DMS 273 treated with DMSO at 0.1 percent for 48 hours (cell line): ENCODE data around the gene SRC.
A peak's percentile ranks its signal among the peaks of the same experiment; 100 is the strongest.

ENCODE experiments used
- DNase-seq: peaks from one replicate; lab custom pipeline; 2025; lab: John Stamatoyannopoulos, UW

Gene SRC

DNA sequence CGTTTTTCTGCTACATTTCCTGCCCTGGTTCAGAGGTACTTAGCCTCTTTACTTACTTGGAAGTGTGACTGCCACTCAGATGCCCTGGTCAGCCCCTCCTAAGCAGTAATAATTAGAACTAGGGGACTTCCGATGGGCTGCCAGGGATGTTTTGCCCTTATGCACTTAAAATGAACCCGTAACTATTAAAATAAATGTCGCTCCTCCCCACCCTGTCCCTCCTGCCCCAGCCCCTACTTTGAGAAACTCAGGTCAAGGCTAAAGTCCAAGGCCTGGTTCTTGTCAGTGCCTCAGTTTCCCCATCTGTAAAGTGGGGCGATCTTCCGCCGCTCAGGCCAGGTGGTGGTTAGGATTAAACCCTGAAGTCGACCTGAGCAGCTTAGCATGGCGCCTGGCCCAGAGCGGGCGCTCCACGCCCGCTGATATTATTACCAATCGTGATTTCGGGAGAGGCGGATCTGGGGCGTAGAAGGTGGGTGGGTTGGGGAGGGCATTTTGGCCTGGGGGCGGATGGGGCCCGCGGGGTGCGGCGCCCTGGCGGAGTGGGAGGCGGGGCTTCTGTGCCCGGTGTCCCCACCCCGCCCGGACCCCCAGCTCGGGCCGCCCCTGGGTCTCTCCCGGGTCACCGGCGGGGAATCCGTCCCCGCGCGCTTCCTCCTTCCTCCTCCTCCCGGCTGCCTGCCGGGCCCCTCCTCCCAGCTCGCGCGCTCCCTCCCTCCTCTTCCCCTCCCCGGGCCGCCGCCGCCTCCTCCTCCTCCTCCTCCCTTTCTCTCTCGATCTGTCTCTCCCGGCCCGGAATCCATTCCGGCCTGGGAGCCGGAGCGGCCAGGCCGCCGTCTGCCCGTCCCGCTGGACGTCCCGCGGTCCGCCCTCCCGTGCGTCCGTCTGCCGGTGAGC, at the start of gene SRC:
SRC (plus strand) TSS at position 802 of the 897 bp plus-strand sequence. CDS start 38,014 bp downstream, outside the sequence.
- peak; percentile 15 for DNase-seq

DNA sequence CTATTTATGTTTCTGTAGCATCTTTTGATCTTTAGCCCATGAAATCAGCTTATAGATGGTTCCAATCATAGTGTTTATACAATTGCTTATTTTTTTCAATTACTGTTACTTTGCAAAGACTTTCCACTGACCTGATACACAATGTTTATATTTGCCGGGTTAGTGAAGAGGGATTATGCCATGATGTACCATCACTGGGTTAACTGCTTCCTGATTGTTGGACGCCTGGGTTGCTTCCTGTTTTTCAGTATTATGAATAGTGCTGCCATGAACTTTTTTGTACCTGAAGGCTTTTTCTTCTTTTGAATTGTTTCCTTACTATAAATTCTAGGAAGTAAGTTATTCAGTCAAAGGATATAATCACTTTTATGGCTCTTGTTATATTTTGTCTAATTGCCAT, 49.6 kb upstream of the SRC start:
- DNase-seq = no peak

DNA sequence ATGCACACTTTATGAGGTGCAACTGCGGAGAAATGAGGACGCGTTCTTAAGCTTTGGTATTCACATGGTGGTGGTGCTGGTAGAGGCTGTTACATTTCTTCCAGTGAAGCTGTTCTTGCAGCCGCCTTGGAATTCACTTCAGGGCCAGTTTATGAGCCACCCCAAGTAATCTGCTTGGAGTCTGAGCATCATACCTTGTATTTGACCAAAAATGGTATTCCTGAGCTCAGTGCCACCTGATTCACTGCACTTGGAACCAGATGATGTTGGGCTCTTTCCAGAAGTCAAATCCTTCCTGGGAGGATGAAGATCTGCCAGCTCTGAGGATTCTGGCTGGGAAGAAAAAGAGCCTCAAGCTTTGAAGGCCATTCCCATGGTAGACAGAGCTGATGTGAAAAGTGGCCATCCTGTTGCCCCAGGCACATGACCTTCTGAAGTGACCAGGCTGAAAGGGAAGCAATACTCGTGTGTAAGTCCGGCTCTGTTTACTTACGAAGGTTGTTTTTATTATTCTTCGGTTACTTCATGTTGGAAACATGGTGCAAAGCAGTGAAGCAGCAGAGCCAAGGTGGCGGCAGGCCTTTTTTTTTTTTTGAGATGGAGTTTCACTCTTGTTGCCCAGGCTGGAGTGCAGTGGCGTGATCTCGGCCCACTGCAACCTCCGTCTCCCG, 48.7 kb upstream of the SRC start:
- DNase-seq = no peak

- no peak for DNase-seq
These were observed 47.6 kb upstream of the SRC start for GRCh38 chr20:37298190-37298939.

GRCh38 chr20:37299718-37300528, 46.0 kb upstream of the SRC start:
- DNase-seq = no peak

DNA sequence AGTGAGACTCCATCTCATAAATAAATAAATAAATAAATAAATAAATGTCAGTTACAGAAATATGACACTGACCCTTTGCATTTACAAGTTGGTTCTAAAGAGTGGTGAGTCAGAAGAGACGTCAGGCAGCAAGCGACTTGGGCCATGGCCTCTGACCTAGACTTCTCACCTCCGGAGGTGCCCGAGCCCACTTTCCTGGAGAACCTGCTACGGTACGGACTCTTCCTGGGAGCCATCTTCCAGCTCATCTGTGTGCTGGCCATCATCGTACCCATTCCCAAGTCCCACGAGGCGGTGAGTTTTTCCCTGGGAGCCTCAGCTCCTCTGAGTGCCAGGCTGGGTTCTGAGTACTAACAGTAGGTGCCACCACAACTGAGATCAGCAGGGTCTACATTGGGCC, 44.8 kb upstream of the SRC start:
- DNase-seq = no peak

- no peak for DNase-seq
These were observed 44.4 kb upstream of the SRC start for GRCh38 chr20:37301558-37301957.

- no peak for DNase-seq
These were observed 43.0 kb upstream of the SRC start for GRCh38 chr20:37302981-37303380.

DNA sequence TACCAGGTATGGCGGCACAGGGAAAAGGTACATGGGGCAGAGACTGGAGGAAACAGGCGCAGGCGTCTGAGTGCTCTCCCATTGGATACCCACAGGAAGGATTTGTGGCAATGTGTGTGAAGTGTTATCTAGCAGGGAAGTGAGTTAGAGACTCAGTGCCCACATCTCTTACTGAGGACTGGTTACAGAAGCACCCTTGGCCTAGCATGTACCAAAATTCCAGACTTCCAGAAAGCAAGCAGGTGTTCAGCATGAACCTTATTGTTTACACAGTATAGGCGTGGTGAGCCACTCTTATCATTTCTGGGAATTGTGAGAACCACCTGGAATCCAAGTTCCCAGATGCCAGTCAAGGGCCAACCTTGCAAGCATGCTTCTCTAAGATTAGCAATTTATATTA, 42.3 kb upstream of the SRC start:
- no peak for DNase-seq

- DNase-seq = no peak
These were observed 40.9 kb upstream of the SRC start for GRCh38 chr20:37305079-37305478.

- no peak for DNase-seq
These were observed 40.1 kb upstream of the SRC start for GRCh38 chr20:37305839-37306238.

- no peak for DNase-seq
These were observed 37.6 kb upstream of the SRC start for GRCh38 chr20:37308086-37309050.

DNA sequence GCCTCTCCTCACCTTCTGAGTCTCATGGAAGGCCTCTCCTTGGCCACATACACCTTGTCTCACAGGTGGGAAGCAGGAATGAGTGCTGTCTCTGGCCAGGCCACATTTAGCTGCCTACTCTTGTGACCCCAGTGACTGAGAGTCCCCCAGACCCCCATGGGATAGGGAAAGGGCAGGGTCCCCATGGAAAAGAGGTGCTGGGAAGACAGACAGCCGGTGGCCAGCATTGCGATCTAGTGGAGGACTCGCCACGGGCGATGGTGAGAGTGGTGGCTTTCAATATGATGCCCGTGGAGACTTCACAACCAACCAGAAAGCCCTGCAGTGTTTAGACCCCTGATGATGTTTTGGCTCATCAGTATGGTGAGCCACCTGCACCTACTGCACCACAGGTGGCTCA, 36.6 kb upstream of the SRC start:
- DNase-seq = no peak

- DNase-seq = no peak
These were observed 35.9 kb upstream of the SRC start for GRCh38 chr20:37309936-37310590.

DNA sequence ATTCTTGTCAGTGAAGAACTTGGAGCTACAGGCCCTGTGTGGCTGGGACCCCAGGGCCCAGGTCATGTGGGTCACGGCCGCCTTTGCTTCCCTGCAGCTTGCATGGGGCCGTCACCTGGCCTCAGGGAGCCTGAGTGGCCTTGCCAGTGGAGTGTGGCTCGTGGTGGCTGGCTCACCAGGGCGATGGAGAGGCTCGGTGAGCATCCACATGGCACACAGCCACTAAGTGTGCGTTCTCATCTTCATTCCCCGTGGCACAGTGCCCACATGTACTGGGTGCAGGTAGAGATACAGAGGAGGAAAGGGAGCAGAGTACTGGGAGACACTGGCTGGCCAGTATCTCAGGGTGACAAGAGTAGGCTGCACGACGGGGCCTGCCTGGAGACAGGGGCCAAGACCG, 35.0 kb upstream of the SRC start:
- DNase-seq = no peak

DNA sequence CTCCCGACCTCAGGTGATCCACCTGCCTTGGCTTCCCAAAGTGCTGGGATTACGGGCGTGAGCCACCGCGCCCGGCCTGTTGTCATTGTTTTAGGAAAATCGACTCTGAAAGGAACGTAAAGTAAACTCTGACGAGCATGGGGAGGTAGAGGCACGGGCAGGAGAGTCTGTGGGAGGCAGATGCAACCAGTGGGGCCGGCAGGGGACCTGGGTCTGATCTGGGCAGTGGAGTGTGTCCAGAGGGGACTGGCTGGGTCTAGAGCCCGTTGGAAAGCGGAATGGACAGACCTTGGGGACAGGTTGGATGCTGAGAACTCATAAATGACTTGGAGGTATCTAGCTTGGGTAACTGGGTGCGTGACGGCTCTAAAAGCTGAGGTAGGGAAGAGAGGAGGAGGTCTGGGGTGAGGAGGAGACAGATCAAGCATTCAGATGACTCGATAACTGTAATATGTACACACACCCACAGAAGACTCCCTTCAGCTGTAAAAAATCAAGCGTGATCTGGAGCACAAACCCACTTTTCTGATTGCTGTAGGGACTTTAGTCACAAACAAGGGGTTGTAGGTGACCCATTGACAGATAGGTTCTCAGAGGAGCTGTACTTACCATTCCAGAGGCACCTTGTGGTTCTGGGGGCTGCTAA, 34.1 kb upstream of the SRC start:
- no peak for DNase-seq

- no peak for DNase-seq
These were observed 32.3 kb upstream of the SRC start for GRCh38 chr20:37313546-37314091.

GRCh38 chr20:37314099-37314498, 31.8 kb upstream of the SRC start:
- DNase-seq = no peak

GRCh38 chr20:37314617-37315016, 31.3 kb upstream of the SRC start:
- no peak for DNase-seq
